GM10248 (cell line): ENCODE results near the gene SLCO3A1.

Experiments
- CTCF ChIA-PET: fragments of 300-600 bp; sonication (Branson Sonifier 250); formaldehyde crosslinking; extraction: SDS; loops from one replicate; lab custom pipeline; 2021; ENCODE audit warnings: antibody characterized with exemption; lab: Yijun Ruan, JAX
- POLR2A ChIA-PET: fragments of 350-650 bp; sonication (Branson Sonifier 250); formaldehyde crosslinking; extraction: SDS; loops from one replicate; lab custom pipeline; 2020; ENCODE audit warnings: antibody characterized with exemption; lab: Yijun Ruan, JAX
- DNase-seq: peaks from one replicate; pipeline ENCODE4 v3.0.0; 2012; ENCODE audit errors: extremely low spot score
- CTCF ChIP-seq: IDR thresholded peaks from 2 replicates; pipeline ENCODE4 v1.5.1; 2012; ENCODE audit warnings: mild to moderate bottlenecking, low read depth; ENCODE audit errors: extremely low read depth, missing control alignments, control extremely low read depth

Gene SLCO3A1

GRCh38 chr15:92111751-92112150, 258.2 kb downstream of the SLCO3A1 start:
- TF ChIP-seq CTCF = no peak
- CTCF ChIA-PET = interaction anchor here (1.1 kb wide), 1 partner anchor 14 kb away, joined by 3 read pairs; no protein-coding TSS in a partner anchor
- POLR2A ChIA-PET = no interaction called here
- DNase-seq = no peak

- POLR2A ChIA-PET = no interaction called here
- CTCF ChIA-PET = interaction anchor here (1.1 kb wide), 1 partner anchor 15 kb away, joined by 3 read pairs; no protein-coding TSS in a partner anchor
- no peak for DNase-seq
These were observed 258.7 kb downstream of the SLCO3A1 start for GRCh38 chr15:92112180-92112579.

GRCh38 chr15:92112711-92113110, 259.2 kb downstream of the SLCO3A1 start:
- CTCF ChIA-PET = interaction anchor here (1.1 kb wide), 1 partner anchor 15 kb away, joined by 3 read pairs; no protein-coding TSS in a partner anchor

More at GRCh38 chr15:92112180-92112579, 258.7 kb downstream of the SLCO3A1 start:
- TF ChIP-seq CTCF = no peak

GRCh38 chr15:92113832-92114231, 260.3 kb downstream of the SLCO3A1 start:
- no peak for TF ChIP-seq CTCF
- ChIA-PET CTCF (no interaction called here), POLR2A (no interaction called here)
- DNase-seq = no peak

More at GRCh38 chr15:92112711-92113110, 259.2 kb downstream of the SLCO3A1 start:
- POLR2A ChIA-PET = no interaction called here
- DNase-seq = no peak
- TF ChIP-seq CTCF = no peak

- POLR2A ChIA-PET = no interaction called here
- CTCF ChIA-PET = interaction anchor here (1.0 kb wide), 1 partner anchor 16 kb away, joined by 3 read pairs; no protein-coding TSS in a partner anchor
- TF ChIP-seq CTCF = no peak
- DNase-seq = no peak
These were observed 262.3 kb downstream of the SLCO3A1 start for GRCh38 chr15:92115834-92116233.

GRCh38 chr15:92116330-92116729, 262.8 kb downstream of the SLCO3A1 start:
- TF ChIP-seq CTCF = no peak
- ChIA-PET POLR2A (no interaction called here), CTCF (interaction anchor here (1.0 kb wide), 1 partner anchor 16 kb away, joined by 3 read pairs; no protein-coding TSS in a partner anchor)
- no peak for DNase-seq

GRCh38 chr15:92117261-92117731, 263.8 kb downstream of the SLCO3A1 start:
- DNase-seq = no peak
- TF ChIP-seq CTCF = no peak
- POLR2A ChIA-PET = no interaction called here
- CTCF ChIA-PET = no interaction called here
